Prostate gland (tissue), 2 donors: ENCODE data around the gene U2AF2. TPM values are rescaled to one million over a fixed set of nuclear protein-coding genes. Genes with fewer than 3 reads are reported as not detected.

Experiments
- DNase-seq: peaks from one replicate; pipeline ENCODE4 v3.0.0-alpha.2; 2019; ENCODE audit warnings: low spot score
- H3K27ac ChIP-seq, 2 donors: fragments of 200-600 bp; sonication (generic); 2 replicates each; pipeline ENCODE4 v1.5.1; 2017 to 2019
- H3K27me3 ChIP-seq: fragments of 200-600 bp; sonication (generic); replicated peaks from 2 replicates; pipeline ENCODE4 v1.5.1; 2019; ENCODE audit not compliant: insufficient read depth
- H3K36me3 ChIP-seq, 2 donors: fragments of 200-600 bp; sonication (generic); 1 replicate in 1 of 2; 2 replicates in 1 of 2; pipeline versions ENCODE4 v1.5.1 to v1.8.1; 2017 to 2019
- H3K4me1 ChIP-seq: fragments of 200-600 bp; sonication (generic); replicated peaks from 2 replicates; pipeline ENCODE4 v1.5.1; 2019
- H3K4me3 ChIP-seq, 2 donors: fragments of 200-600 bp; sonication (generic); 2 replicates each; pipeline ENCODE4 v1.5.1; 2017 to 2019
- H3K9me3 ChIP-seq: fragments of 200-600 bp; sonication (generic); 2 replicates; pipeline ENCODE4 v1.5.1; 2017
- CTCF ChIP-seq, 4 experiments: fragments of 200-600 bp in 2 of 4; fragments of 450-650 bp in 2 of 4; sonication (generic) in 2 of 4; IDR thresholded peaks; 1 replicate in 3 of 4; 2 replicates in 1 of 4; pipeline ENCODE4 v1.5.1; 2016 to 2019; ENCODE audit warnings: antibody characterized with exemption in 4 of 4, mild to moderate bottlenecking in 2 of 4, moderate library complexity in 2 of 4
- POLR2A ChIP-seq: fragments of 450-650 bp; IDR thresholded peaks from one replicate; pipeline ENCODE4 v1.6.1; 2016; ENCODE audit warnings: antibody characterized with exemption, mild to moderate bottlenecking
- POLR2AphosphoS5 ChIP-seq: sonication (generic); formaldehyde crosslinking; IDR thresholded peaks from one replicate; pipeline ENCODE4 v1.6.1; 2017; ENCODE audit warnings: antibody characterized with exemption
- WGBS: methylation state at CpG from one replicate; pipeline ENCODE4 v1.1.5; 2018; 5-methylcytosine and 5-hydroxymethylcytosine counted together
- intact Hi-C: fragments of 100-400 bp; cut with DNase I; formaldehyde crosslinking; loops from one replicate; pipeline ENCODE4 v1.14.2; 2022
- total RNA-seq, 2 donors: library from RNA; depleted of rRNA; stranded (reverse); fragments of >200 nt; gene quantifications; one replicate each; pipeline ENCODE4 v1.1.0, GENCODE V29; 2016

The U2AF2 gene
- total RNA-seq, 2 donors from 2014 or later, result 99.2 to 224 TPM

GRCh38 chr19:55659822-55660221, 5.0 kb downstream of the U2AF2 start:
- 72% methylated on average over 9 of the region's 9 CpGs for WGBS

DNA sequence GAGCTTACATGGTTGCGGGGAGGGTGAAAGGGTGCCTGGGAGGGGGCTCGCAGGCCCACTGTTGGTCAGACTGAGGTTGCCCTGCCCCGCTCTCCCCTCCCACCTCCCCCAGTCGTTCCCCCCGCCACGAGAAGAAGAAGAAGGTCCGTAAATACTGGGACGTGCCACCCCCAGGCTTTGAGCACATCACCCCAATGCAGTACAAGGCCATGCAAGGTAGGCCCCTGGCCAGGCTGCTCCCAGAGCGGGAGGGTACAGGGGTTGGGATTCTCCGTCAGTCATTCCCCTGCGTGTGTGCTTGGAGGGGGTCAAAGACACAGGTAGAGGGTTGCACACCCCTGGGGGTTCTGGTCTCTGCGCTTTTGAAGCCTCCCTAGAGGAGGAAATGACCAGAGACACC, 5.6 kb downstream of the U2AF2 start:
- H3K27me3 ChIP-seq, result no peaks in the 10 kb centered on the region
- peaks cover 28% of the 10 kb centered on the region for H3K4me1 ChIP-seq
- 86% methylated on average over 11 of the region's 12 CpGs for WGBS
- H3K4me3 ChIP-seq, result no peak overlapping the region
- no peaks in the 10 kb centered on the region for H3K9me3 ChIP-seq
- TF ChIP-seq POLR2A, result no peak
- no peak for TF ChIP-seq CTCF (IDR thresholded peaks at IDR 0.05)
- no peak for TF ChIP-seq POLR2AphosphoS5
- H3K36me3 ChIP-seq, result peaks cover 22 to 32% of the 10 kb centered on the region in 2 donors
- no peak for DNase-seq
- intact Hi-C loops, result no loop called here
- no peak overlapping the region for H3K27ac ChIP-seq

More at GRCh38 chr19:55659822-55660221, 5.0 kb downstream of the U2AF2 start:
- no peak for DNase-seq
- Histone ChIP-seq H3K36me3 (peaks cover 22 to 31% of the 10 kb centered on the region in 2 donors), H3K4me3 (no peak overlapping the region), H3K27me3 (no peaks in the 10 kb centered on the region), H3K27ac (no peak overlapping the region), H3K9me3 (no peaks in the 10 kb centered on the region), H3K4me1 (peaks cover 28% of the 10 kb centered on the region)
- intact Hi-C loops, result loop anchor here (10.0 kb wide), 1 partner anchor 545 kb away; the partner anchor contains the start of gene PPP1R12C
- TF ChIP-seq CTCF (IDR thresholded peaks at IDR 0.05) (no peak), POLR2AphosphoS5 (no peak), POLR2A (no peak)

DNA sequence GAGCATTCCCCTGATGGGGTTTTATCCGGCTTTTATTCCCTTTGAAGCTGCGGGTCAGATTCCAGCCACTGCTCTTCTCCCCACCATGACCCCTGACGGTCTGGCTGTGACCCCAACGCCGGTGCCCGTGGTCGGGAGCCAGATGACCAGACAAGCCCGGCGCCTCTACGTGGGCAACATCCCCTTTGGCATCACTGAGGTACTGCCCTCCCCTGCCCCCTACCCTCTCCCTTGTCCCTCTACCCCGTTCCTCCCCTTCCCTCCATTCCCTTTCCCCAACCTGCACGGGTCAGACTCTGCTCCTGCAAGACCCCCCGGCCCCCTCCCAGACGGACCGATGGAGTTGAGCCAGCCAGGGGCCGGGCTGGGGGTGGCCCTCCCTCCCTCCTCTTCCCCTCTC, 6.2 kb downstream of the U2AF2 start:
- no peak overlapping the region for H3K4me3 ChIP-seq
- no peak for TF ChIP-seq POLR2AphosphoS5
- H3K27me3 ChIP-seq, result no peaks in the 10 kb centered on the region
- H3K9me3 ChIP-seq, result no peaks in the 10 kb centered on the region
- H3K4me1 ChIP-seq, result peaks cover 28% of the 10 kb centered on the region
- intact Hi-C loops, result no loop called here
- H3K27ac ChIP-seq, result no peak overlapping the region
- peaks cover 25 to 32% of the 10 kb centered on the region in 2 donors for H3K36me3 ChIP-seq
- WGBS, result 69% methylated on average over 16 of the region's 16 CpGs
- DNase-seq, result no peak

DNA sequence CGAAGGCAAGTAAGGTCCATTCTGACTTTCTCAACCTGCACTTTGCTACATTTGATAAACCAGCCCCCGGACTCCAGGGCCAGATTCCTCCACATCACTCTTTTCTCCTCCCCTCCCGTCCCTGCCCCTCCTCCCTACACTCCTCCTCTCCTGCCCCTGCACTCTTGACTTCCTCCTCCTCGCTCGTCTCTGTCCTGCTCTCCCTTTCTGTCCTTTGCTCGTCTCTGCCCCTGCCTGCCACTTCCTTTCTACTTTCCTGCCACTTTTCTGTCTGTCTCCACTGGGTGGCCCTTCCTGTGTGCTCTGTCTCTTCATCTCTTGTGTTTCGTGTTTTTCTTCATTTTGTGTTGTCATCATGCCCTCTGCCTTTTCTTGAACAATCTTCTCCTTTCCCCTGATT, 7.0 kb downstream of the U2AF2 start:
- no peak overlapping the region for H3K27ac ChIP-seq
- intact Hi-C loops, result no loop called here
- TF ChIP-seq CTCF (IDR thresholded peaks at IDR 0.05) (no peak), POLR2A (no peak), POLR2AphosphoS5 (no peak)
- H3K4me1 ChIP-seq, result peaks cover 20% of the 10 kb centered on the region
- no peak for DNase-seq
- no peak overlapping the region for H3K4me3 ChIP-seq
- H3K27me3 ChIP-seq, result no peaks in the 10 kb centered on the region
- H3K9me3 ChIP-seq, result no peaks in the 10 kb centered on the region
- WGBS, result 65% methylated on average over 7 of the region's 7 CpGs
- peaks cover 25 to 39% of the 10 kb centered on the region in 2 donors for H3K36me3 ChIP-seq

DNA sequence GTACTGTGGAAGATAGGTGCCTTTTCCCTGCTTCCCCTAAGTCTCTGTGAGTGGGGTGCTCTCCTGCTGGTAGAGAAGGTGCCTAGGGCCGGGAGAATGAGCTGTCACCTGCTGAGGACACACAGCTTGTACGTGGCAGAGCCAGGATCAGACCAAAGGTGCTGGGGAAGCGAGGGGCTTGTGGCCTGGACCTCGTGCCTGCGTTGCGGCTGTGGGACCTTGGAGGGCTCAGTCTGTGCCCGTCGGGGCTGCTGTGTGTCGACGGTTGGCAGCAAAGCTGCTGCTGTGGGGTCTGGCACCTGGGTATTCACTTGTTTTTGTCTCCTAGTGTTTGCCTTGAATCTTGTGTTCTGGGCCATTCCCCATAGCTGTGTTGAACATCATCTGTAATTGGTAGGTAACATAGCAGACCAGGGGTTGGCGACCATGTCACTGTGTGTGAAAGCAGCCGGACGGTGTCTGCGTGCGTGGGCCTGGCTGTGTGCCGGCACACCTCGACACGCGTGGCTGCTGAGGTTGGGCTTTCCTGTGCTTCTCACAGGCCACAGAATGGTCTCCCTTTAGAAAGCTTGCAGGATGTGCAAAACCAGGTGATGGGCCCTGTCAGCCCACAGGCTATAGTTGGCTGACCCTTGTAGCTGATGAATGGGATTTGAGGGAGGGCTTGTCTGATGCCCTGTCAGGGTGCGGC, 9.2 kb downstream of the U2AF2 start:
- intact Hi-C loops, result no loop called here
- H3K4me1 ChIP-seq, result peaks cover under 1% of the 10 kb centered on the region
- H3K9me3 ChIP-seq, result no peaks in the 10 kb centered on the region
- TF ChIP-seq CTCF (IDR thresholded peaks at IDR 0.05), result no peak
- TF ChIP-seq POLR2A, result no peak
- no peak for TF ChIP-seq POLR2AphosphoS5
- no peak for DNase-seq
- no peaks in the 10 kb centered on the region for H3K27me3 ChIP-seq
- H3K36me3 ChIP-seq, result peaks cover 32 to 51% of the 10 kb centered on the region in 2 donors
- H3K27ac ChIP-seq, result no peak overlapping the region
- 87% methylated on average over 20 of the region's 20 CpGs for WGBS
- no peak overlapping the region for H3K4me3 ChIP-seq
